ENCODE results near the gene CRACR2B. TPM values are rescaled to one million over a fixed set of nuclear protein-coding genes. Genes with fewer than 3 reads are reported as not detected.

CRACR2B gene
- total and polyA plus RNA-seq, 2 of the 8 experiments (the other 6 are each of a cell fraction or from before 2014, with no cell fraction given) = 18.2 to 26.4 TPM

GRCh38 chr11:819129-819931, 8.4 kb upstream of the CRACR2B start (continued):
- TF ChIP-seq CHD7 (IDR thresholded peaks at IDR 0.05; ENCODE audit: insufficient replicate concordance, low read length) (no peak), YY1 (IDR thresholded peaks at IDR 0.05; ENCODE audit: low read depth, low read length) (no peak), SP1 (IDR thresholded peaks at IDR 0.05; ENCODE audit: low read depth, low read length) (no peak), TAF7 (optimal IDR thresholded peaks at IDR 0.05; ENCODE audit: borderline replicate concordance, low read depth, low read length) (peak; percentile 86), KDM1A (IDR thresholded peaks at IDR 0.05; ENCODE audit: borderline replicate concordance, low read length) (no peak), POLR2A (IDR thresholded peaks at IDR 0.05; ENCODE audit: control extremely low read depth in 1 of 2, low read depth in 2 of 2, low read length in 2 of 2) (peak in 1 of 2 experiments; percentile 82; a peak in 2 of 3 replicates), TAF1 (IDR thresholded peaks at IDR 0.05; ENCODE audit: low read depth, low read length) (peak; percentile 85), JUND (IDR thresholded peaks at IDR 0.05; ENCODE audit: low read length) (no peak), ATF2 (IDR thresholded peaks at IDR 0.05; ENCODE audit: low read length) (no peak)

Data from H1 (cell line).